ENCODE results near the gene SLC10A3.
"Not testable (repeated sequence)": the region's sequence is repeated elsewhere in the genome, so short reads cannot be mapped to it uniquely, and the experiment has no call there.

The SLC10A3 gene

GRCh38 chrX:154508384-154508745 lies 17.9 kb upstream of the SLC10A3 start:
- no peak for DNase-seq

GRCh38 chrX:154507673-154508383 lies 17.4 kb upstream of the SLC10A3 start:
- no peak for DNase-seq

DNA sequence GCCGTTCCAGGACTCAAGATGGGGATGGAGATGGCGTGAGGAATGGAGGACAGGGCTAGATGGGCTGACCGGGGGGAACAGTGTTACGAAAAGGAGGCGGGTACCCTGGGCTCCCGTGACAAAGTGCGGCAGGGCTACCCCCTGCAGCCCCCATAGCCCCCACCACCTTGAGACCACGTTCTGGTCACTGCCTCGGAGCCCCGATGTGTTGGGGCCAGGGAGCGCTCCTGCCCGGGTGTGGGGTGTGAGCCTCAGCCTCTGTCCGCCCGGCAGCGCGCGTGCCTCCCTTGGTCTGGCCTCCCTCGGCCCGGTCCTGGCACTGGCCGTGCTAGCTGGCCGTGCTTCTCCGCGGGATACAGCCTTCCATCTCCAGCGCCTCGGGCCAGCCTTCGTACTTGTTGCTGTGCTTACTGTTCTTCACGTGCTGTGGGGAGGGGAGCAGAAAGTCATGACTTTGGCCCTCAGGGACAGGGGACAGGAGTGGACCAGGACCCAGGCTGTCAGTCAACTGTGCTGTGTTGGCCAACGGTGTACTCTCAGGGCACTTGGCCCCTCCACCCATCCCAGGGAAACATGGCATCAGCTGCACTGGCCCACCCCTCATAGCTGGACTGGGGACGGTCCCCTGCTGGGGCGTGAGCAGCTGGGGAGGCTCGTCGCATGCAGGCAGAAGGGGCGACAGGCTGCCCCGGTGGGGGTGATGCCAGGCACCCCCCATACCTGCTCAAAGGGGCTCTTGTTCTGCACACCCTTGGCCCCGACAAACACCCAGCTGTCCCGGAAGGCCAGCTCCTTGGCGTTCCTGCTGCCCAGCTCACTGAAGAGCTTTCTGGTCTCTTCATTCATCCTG lies 16.3 kb upstream of the SLC10A3 start:
- no peak for DNase-seq

DNA sequence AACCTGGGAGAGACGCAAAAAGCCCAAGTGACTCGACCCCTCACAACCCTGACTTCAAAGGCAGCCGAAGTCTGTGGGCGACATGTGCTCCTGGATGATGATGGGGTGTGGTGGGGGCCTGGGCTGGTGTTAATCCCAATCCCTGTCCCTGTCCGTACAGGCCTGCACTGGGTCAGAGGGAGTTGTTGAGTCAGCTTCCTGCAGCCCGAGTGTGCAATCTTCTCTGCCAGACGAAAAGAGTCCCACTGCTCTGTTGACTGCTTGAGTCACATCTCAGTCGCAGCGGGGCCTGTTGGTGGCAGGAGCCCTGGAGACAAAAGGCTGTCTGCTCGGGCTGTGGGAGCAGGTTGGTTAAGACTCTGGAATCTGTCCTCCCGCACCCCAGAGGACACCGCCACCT lies 15.3 kb upstream of the SLC10A3 start:
- no peak for DNase-seq

- no peak for DNase-seq
Measured at GRCh38 chrX:154502989-154503388, 12.6 kb upstream of the SLC10A3 start.

GRCh38 chrX:154502098-154502497 lies 11.7 kb upstream of the SLC10A3 start:
- no peak for DNase-seq

DNA sequence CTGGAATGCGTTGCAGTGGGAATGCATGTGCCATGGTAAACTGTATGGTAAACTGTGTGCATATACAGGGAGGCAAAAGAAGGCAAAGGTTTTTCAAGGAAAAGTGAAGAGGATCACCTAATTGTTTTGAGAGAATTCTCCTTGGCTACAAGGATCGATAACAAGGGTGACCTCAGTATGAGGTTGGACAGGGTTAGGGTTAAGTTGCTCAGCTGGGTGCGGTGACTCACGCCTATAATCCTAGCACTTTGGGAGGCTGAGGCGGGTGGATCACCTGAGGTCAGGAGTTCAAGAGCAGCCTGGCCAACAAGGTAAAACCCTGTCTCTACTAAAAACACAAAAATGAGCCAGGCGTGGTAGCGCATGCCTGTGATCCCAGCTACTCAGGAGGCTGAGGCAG lies 11.0 kb upstream of the SLC10A3 start:
- not testable (repeated sequence) for DNase-seq

- DNase-seq = not testable (repeated sequence)
Measured at GRCh38 chrX:154496591-154497137, 6.2 kb upstream of the SLC10A3 start.

- DNase-seq = no peak
Measured at GRCh38 chrX:154495472-154495922, 5.1 kb upstream of the SLC10A3 start.

DNA sequence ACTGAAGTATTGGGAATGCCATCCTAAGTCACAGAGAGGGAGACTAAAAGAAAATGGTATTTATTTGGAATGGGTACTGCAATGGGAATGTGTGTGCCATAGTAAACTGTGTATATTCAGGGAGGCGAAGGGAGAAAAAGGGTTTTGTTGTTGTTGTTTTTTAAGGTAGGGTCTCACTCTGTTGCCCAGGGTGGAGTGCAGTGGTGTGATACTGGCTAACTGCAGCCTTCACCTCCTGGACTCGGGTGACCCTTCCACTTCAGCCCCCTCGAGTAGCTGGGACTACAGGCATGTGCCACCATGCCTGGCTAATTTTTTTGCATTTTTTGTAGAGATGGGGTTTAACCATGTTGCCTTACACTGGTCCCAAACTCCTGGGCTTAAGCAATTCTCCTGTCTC lies 4.3 kb upstream of the SLC10A3 start:
- DNase-seq = no peak

GRCh38 chrX:154490021-154490413 lies 412 bp downstream of the SLC10A3 start:
- DNase-seq = no peak

GRCh38 chrX:154489182-154489581 lies 1.2 kb downstream of the SLC10A3 start:
- no peak for DNase-seq

- DNase-seq = no peak
Measured at GRCh38 chrX:154488336-154489075, 1.9 kb downstream of the SLC10A3 start.

DNA sequence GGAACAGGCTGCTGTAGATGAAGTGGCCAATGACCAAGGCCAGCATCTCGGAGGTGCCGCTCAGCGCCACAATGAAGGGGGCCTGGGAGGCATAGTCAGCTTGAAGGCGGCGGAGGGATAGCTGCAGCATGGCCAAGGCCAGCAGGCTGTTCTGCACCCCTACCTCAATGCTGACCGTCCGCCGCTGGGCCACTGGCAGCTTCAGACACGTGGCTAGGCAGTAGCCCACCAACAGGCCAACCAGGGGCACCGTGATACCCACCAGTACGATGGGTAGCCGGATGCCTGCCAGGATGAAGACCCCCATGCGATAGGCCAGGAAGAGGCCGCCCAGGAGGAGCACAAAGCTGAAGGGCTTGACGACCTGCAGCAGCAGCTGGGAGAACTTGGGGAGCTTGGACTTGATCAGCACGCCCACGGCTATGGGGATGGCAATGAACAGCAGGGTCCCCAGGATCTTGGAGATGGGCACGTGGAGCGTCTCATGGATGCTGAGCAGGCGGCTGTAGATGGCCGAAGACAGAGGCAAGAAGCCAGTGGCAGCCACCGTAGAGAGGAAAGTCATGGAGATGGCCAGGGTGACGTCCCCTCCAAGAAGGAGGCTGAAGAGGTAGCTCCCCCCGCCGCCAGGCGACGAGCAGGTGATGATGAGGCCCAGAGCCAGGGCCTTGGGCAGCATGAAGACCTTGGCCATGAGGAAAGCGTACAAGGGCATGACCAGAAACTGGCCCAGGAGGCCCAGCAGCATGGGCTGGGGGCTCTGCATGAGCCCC lies 2.7 kb downstream of the SLC10A3 start:
- DNase-seq = no peak

DNA sequence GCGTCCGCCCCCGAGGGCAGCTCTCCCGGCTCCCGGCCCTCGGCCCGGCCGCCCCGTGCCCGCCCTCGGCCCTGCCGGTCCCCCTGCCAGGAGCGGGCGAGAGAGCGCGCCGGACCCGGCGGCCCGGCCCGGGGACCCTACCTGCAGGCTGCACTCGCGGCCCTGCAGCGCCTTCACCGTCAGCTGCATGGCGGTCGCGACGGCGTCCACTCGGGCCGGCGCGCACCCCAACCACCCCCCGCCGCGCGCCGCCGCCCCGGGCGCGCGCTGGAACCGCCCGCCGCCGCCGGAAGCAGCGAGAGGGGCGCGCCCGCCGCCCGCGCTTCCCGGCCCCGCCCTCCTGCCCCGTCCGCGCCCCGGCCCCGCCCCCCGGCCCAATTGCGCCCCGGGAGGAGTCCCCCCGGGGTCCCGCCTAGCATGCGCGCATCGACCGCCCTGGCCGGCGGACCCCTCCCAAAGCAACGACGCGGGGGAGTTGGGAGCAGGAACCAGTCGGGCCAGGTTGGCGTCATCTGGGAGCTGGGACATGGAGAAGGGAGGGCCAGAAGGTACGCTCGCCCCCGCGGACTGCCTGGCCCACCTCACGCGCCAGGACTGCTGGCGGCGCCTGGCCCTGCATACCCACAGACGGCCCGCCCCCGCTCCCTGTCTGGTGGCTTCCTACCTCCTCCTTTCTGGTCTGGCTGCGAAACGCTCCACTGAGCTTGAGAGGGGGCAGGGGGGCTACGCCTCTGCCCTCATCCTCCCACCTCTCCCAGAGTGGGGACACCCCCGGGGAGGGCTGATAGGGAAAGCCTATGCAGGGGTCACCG lies 3.8 kb downstream of the SLC10A3 start, which contains the start of gene UBL4A:
UBL4A (minus strand) TSS at position 220 of the 812 bp plus-strand sequence; CDS start at position 189, 31 bp downstream.
- peak; percentile 64 for DNase-seq

DNA sequence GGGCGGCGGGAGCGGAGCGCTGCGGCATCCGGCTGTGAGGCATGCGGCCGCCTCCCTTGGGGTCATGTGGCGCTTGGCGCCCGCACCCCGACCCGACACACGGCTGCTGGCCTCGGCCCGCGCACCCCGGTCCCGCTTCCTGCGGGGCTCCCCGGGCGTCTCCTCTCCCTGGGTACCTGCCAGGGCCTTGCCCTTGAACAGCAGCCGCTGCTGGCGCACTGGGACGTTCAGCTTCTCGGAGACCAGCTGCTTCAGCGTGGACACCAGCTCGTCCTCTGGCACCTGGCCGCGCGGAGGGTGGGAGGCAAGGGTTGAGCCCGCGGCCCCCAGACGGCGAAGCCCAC lies 4.4 kb downstream of the SLC10A3 start:
- no peak for DNase-seq

- no peak for DNase-seq
Measured at GRCh38 chrX:154485150-154486051, 5.0 kb downstream of the SLC10A3 start.

- no peak for DNase-seq
Measured at GRCh38 chrX:154484255-154485149, 5.9 kb downstream of the SLC10A3 start.

GRCh38 chrX:154483325-154483724 lies 7.1 kb downstream of the SLC10A3 start:
- no peak for DNase-seq

Measured in NCI-H1105 (cell line).